Left ventricle myocardium superior (tissue), 1 donor: ENCODE data around the gene SMARCAD1. TPM values are rescaled to one million over a fixed set of nuclear protein-coding genes. Genes with fewer than 3 reads are reported as not detected.

Source experiments
- ATAC-seq: fragments of 200-7000 bp; cut with Tn5 transposase; one replicate; pipeline ENCODE4 v1.9.1; 2020; ENCODE audit warnings: mild to moderate bottlenecking, moderate library complexity
- DNase-seq: peaks from one replicate; pipeline ENCODE4 v3.0.0-alpha.2; 2020
- intact Hi-C: fragments of 100-400 bp; cut with micrococcal nuclease; formaldehyde crosslinking; loops from one replicate; pipeline ENCODE4 v1.11.0; 2022
- long read RNA-seq: library from polyadenylated mRNA; unstranded; transcript quantifications from one replicate; pipeline ENCODE4 v2.0.0, GENCODE V29; 2021
- total RNA-seq: library from RNA; stranded (reverse); fragmentation: NEBNext Ultra II Directional; extraction: Animal tissue kit (Norgen Biotek cat#: 25700); gene quantifications from one replicate; pipeline ENCODE4 v1.2.1, GENCODE V29; 2021
- donor health status: DM: no; HTN: yes; CAD: no; lungs with severe emphysema.

The SMARCAD1 gene
- 10.9 TPM for total RNA-seq
- long read RNA-seq, full-length matches to known transcripts: 8 of 12 reads
- long read RNA-seq, partial matches to known transcripts: 2 of 12 reads
- long read RNA-seq, other reads (novel, unspliced or antisense): 2 of 12 reads

- ATAC-seq: peak; percentile 96
Observed at GRCh38 chr4:94207469-94208224, at the start of gene SMARCAD1. SMARCAD1 (plus strand) TSS chr4:94207865; CDS start chr4:94208395, 530 bp downstream.

GRCh38 chr4:94158883-94159282, 48.8 kb upstream of the SMARCAD1 start:
- DNase-seq: no peak
- ATAC-seq: no peak
- intact Hi-C loops: no loop called here

More at GRCh38 chr4:94207469-94208224, at the start of gene SMARCAD1:
- intact Hi-C loops: no loop called here
- DNase-seq: peak; percentile 90

- DNase-seq (no peak), ATAC-seq (no peak)
- intact Hi-C loops: no loop called here
Observed at GRCh38 chr4:94159790-94160189, 47.9 kb upstream of the SMARCAD1 start.

GRCh38 chr4:94160774-94161173, 46.9 kb upstream of the SMARCAD1 start:
- ATAC-seq: no peak
- intact Hi-C loops: no loop called here
- no peak for DNase-seq

GRCh38 chr4:94165256-94165655, 42.4 kb upstream of the SMARCAD1 start:
- DNase-seq: no peak
- intact Hi-C loops: no loop called here
- ATAC-seq: no peak

GRCh38 chr4:94168321-94168720, 39.3 kb upstream of the SMARCAD1 start:
- no peak for ATAC-seq
- intact Hi-C loops: no loop called here
- no peak for DNase-seq

GRCh38 chr4:94169803-94170372, 37.8 kb upstream of the SMARCAD1 start:
- intact Hi-C loops: no loop called here
- DNase-seq: no peak
- no peak for ATAC-seq

GRCh38 chr4:94171616-94172015, 36.0 kb upstream of the SMARCAD1 start:
- intact Hi-C loops: no loop called here
- DNase-seq (no peak), ATAC-seq (no peak)

GRCh38 chr4:94175553-94176261, 32.0 kb upstream of the SMARCAD1 start:
- intact Hi-C loops: no loop called here
- DNase-seq: no peak
- no peak for ATAC-seq

- DNase-seq: no peak
- intact Hi-C loops: no loop called here
- ATAC-seq: no peak
Observed at GRCh38 chr4:94177822-94178221, 29.8 kb upstream of the SMARCAD1 start.

GRCh38 chr4:94181815-94182214, 25.9 kb upstream of the SMARCAD1 start:
- intact Hi-C loops: no loop called here

GRCh38 chr4:94202769-94203168, 4.9 kb upstream of the SMARCAD1 start:
- ATAC-seq: no peak

More at GRCh38 chr4:94181815-94182214, 25.9 kb upstream of the SMARCAD1 start:
- ATAC-seq (no peak), DNase-seq (no peak)

GRCh38 chr4:94208266-94208665, 601 bp downstream of the SMARCAD1 start:
- DNase-seq (no peak), ATAC-seq (no peak)
- intact Hi-C loops: no loop called here

More at GRCh38 chr4:94202769-94203168, 4.9 kb upstream of the SMARCAD1 start:
- no peak for DNase-seq
- intact Hi-C loops: no loop called here

GRCh38 chr4:94208918-94209317, 1.3 kb downstream of the SMARCAD1 start:
- ATAC-seq (no peak), DNase-seq (no peak)
- intact Hi-C loops: no loop called here

- DNase-seq: no peak
- no peak for ATAC-seq
- intact Hi-C loops: no loop called here
Observed at GRCh38 chr4:94211861-94212260, 4.2 kb downstream of the SMARCAD1 start.

- DNase-seq (no peak), ATAC-seq (no peak)
- intact Hi-C loops: no loop called here
Observed at GRCh38 chr4:94214703-94215319, 7.1 kb downstream of the SMARCAD1 start.

GRCh38 chr4:94216394-94216793, 8.7 kb downstream of the SMARCAD1 start:
- intact Hi-C loops: no loop called here
- no peak for ATAC-seq
- no peak for DNase-seq

GRCh38 chr4:94219402-94219801, 11.7 kb downstream of the SMARCAD1 start:
- intact Hi-C loops: no loop called here
- no peak for ATAC-seq
- DNase-seq: no peak

- intact Hi-C loops: no loop called here
- DNase-seq (no peak), ATAC-seq (no peak)
Observed at GRCh38 chr4:94221916-94222315, 14.3 kb downstream of the SMARCAD1 start.

GRCh38 chr4:94225449-94225848, 17.8 kb downstream of the SMARCAD1 start:
- DNase-seq (no peak), ATAC-seq (no peak)
- intact Hi-C loops: no loop called here
